SJSA1 (cell line): ENCODE results near the gene GABPB1. TPM values are rescaled to one million over a fixed set of nuclear protein-coding genes. Genes with fewer than 3 reads are reported as not detected.
"Not testable (repeated sequence)": the region's sequence is repeated elsewhere in the genome, so short reads cannot be mapped to it uniquely, and the experiment has no call there.

ENCODE experiments used
- DNase-seq, 2 experiments: peaks; one replicate each; pipeline ENCODE4 v3.0.0-alpha.2; 2015 to 2020; ENCODE audit warnings: low spot score in 2 of 2, low read depth in 1 of 2
- H3K27ac ChIP-seq: fragments of 250-450 bp; sonication (Bioruptor Pico); 2 replicates; pipeline ENCODE4 v1.5.1; 2020; ENCODE audit warnings: mild to moderate bottlenecking, moderate library complexity
- H3K27me3 ChIP-seq: fragments of 250-450 bp; sonication (Bioruptor Pico); replicated peaks from 2 replicates; pipeline ENCODE4 v1.5.1; 2020; ENCODE audit warnings: mild to moderate bottlenecking, moderate library complexity
- H3K36me3 ChIP-seq: fragments of 250-450 bp; sonication (Bioruptor Pico); 2 replicates; pipeline ENCODE4 v1.5.1; 2020; ENCODE audit warnings: mild to moderate bottlenecking
- H3K4me1 ChIP-seq: fragments of 250-450 bp; sonication (Bioruptor Pico); replicated peaks from 2 replicates; pipeline ENCODE4 v1.6.1; 2021; ENCODE audit warnings: mild to moderate bottlenecking
- H3K4me3 ChIP-seq: fragments of 250-450 bp; sonication (Bioruptor Pico); 2 replicates; pipeline ENCODE4 v1.5.1; 2020; ENCODE audit warnings: mild to moderate bottlenecking
- H3K9me3 ChIP-seq: fragments of 250-450 bp; sonication (Bioruptor Pico); replicated peaks from 2 replicates; pipeline ENCODE4 v1.5.1; 2020; ENCODE audit warnings: mild to moderate bottlenecking
- total RNA-seq: library from RNA; depleted of rRNA; stranded (reverse); fragments of >200 nt; shearing (Covaris generic); gene quantifications from 2 replicates; pipeline ENCODE4 v1.2.3, GENCODE V29; 2014; rRNA removed

The GABPB1 gene
- total RNA-seq = 67.9 and 76.2 TPM in 2 replicates

DNA sequence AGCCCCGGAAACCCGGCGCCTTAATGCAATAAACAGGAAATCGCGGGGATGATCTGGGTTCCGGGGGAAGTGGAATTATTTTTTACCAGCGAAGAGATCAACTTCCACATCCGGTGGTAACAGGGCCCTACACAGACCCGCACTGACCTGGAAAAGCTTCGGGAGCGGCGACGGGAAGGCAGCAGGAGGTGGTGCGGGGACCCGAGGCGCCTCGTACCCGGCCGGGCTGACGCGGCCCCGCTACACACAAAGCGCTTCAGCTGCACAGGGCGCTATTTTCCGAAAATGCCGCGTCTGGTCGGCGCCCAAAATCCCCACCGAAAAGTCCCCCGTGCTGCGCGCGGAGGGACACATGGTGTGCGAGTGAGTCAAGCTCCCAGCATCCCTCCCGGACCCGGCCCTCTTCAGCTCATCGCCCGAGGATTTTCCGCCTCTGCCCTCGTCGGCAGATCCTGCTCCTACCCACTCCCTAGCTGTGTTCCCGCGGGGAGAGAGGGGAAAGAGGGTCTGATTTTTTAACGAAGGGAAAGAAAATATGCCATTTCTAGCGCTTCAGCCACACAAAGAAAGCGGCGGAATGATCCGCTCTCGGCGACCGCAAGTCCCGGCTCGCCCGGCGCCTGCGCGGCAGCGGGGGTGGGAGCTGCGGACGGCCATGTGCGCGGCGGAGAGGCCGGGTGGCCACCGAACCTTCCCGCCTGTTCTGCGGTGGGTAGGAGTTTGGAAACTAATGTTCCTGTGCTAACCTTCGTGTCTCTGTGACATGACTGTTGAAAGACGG is at the start of gene GABPB1:
Gene GABPB1 (minus strand): TSS at position 361 of the 781 bp plus-strand sequence. CDS start 45,400 bp downstream, outside the sequence.
- H3K36me3 ChIP-seq = peaks cover 53% of the 10 kb centered on the region

DNA sequence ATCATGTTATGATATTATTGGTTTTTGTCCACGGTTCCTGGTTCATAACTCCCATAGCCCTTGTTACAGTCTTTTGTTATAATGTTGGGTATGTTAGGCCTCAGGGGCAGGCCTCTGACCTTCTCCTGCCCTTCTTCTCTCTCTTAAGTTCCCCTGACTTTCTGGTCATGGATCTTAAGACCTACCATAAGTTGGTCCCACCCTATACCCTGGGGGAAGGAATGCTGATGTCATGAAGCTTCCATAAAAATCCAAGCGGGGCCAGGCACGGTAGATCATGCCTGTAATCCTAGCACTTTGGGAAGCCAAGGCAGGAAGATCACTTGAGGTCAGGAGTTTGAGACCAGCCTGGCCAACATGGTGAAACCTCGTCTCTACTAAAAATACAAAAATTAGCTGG is 36.6 kb upstream of the GABPB1 start:
- H3K36me3 ChIP-seq, H3K4me1 ChIP-seq, H3K4me3 ChIP-seq, DNase-seq, H3K27me3 ChIP-seq, H3K9me3 ChIP-seq, H3K27ac ChIP-seq: not testable (repeated sequence)

More for the DNA sequence above, at the start of gene GABPB1:
- H3K9me3 ChIP-seq = no peaks in the 10 kb centered on the region; the same call in 1 of the 2 replicates
- H3K4me3 ChIP-seq = peak within 1 kb of the TSS; percentile 96
- H3K4me1 ChIP-seq = peaks cover 21% of the 10 kb centered on the region
- H3K27ac ChIP-seq = peak within 1 kb of the TSS; percentile 97
- H3K27me3 ChIP-seq = no peaks in the 10 kb centered on the region
- DNase-seq = peak; percentile 89 to 99

DNA sequence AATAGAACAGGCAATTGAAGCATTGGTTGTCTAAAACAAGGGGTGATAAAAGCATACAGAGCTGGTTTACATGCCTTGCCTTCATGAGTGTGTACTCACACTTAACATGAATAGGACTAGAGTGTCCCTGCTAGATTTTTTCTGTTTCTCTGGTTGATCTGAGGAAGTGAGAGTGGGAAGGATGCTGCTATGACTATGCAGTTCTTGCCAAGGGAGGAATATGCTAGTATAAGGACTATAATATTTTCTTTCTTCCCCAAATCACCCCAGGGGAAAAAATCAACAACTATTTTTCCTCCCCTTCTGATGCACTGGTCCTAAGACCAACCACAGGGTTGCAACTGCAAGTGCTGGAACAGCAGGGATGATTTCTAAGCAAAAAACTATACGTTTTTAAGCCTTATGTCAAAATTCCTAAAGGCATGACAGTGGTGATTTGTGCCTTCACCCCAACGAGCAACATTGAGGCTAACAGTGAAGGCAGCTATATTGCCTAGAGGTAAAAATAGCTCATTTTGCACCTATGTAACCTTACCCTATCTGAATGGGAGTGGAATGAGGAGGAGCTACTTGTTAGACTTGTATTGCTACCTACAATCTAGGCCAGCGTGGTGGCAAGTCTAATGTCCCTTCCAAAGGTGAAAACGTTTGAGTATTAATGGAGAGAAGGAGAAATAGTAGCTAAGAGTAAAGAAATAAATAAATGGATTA is 35.7 kb upstream of the GABPB1 start:
- no peaks in the 10 kb centered on the region for H3K4me1 ChIP-seq
- no peaks in the 10 kb centered on the region for H3K9me3 ChIP-seq
- H3K27ac ChIP-seq = no peak overlapping the region
- H3K4me3 ChIP-seq = no peak overlapping the region
- H3K36me3 ChIP-seq = no peaks in the 10 kb centered on the region
- H3K27me3 ChIP-seq = no peaks in the 10 kb centered on the region
- DNase-seq = no peak

DNA sequence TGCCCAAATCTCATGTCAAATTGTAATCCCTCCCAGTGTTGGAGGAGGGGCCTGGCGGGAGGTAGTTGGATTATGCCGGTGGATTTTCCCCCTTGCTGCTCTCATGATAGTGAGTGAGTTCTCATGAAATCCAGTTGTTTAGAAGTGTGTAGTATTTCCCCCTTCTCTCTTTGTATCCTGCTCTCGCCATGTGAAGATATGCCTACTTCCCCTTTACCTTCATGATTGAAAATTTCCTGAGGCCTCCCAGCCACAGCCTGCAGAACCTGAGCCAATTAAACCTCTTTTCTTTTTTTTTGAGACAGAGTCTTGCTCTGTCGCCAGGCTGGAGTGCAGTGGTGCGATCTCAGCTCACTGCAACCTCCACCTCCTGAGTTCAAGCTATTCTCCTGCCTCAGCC is 27.4 kb upstream of the GABPB1 start:
- DNase-seq, H3K9me3 ChIP-seq, H3K27ac ChIP-seq, H3K4me1 ChIP-seq, H3K4me3 ChIP-seq, H3K27me3 ChIP-seq, H3K36me3 ChIP-seq: not testable (repeated sequence)

DNA sequence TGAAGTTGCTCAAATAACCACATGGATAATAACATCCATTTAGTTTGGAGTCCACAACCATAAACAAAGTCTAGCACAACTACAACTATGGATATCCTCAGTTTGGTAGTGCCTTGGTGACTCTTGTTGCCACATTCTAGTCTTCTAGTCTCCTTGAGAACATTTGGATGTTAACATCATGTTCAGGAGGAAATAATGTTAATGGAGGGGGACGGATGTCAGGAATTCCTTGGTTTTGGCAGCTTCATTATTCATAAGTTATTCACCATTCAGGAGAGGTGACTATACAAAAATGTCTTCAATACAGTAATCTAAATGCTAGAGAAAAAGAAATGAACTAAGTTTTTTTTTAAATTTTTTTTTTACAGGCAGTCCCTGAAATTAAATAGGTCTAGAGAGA is 26.4 kb upstream of the GABPB1 start:
- Histone ChIP-seq H3K4me3 (no peak overlapping the region), H3K4me1 (no peaks in the 10 kb centered on the region), H3K27me3 (no peaks in the 10 kb centered on the region), H3K9me3 (no peaks in the 10 kb centered on the region), H3K27ac (no peak overlapping the region), H3K36me3 (no peaks in the 10 kb centered on the region)
- no peak for DNase-seq

DNA sequence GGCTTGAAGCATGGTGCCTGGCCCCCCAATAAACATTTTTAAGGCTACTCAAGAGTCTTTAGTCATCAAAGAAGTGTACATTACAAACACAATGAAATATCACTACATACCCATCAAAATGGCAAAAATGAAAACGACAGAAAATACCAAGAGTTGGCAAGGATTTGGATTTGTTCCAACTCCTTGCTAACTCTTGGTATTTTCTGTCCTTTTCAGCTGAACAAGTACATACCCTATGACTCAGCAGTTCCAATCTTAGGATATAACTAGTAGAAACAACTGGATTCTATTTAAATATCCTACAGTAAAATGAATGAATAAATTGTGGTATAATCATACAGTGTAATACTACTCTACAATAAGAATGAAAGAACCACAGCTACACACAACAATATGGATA is 25.1 kb upstream of the GABPB1 start:
- Histone ChIP-seq H3K9me3 (no peaks in the 10 kb centered on the region), H3K4me1 (no peaks in the 10 kb centered on the region), H3K27ac (no peak overlapping the region), H3K36me3 (no peaks in the 10 kb centered on the region), H3K4me3 (no peak overlapping the region), H3K27me3 (no peaks in the 10 kb centered on the region)
- no peak for DNase-seq

DNA sequence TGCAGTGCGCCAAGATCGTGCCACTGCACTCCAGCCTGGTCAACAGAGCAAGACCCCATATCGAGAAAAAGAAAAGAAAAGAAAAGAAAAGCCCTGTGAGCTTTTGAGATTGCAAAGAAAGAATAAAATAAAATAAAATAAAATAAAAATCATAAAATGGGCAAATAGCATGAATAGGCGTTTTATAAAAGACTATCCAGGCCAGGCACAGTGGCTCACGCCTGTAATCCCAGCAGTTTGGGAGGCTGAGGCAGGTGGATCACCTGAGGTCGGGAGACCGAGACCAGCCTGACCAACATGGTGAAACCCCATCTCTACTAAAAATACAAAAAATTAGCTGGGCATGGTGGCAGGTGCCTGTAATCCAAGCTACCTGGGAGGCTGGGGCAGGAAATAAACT is 24.4 kb upstream of the GABPB1 start:
- not testable (repeated sequence) for H3K4me3 ChIP-seq, H3K9me3 ChIP-seq, H3K36me3 ChIP-seq, H3K27ac ChIP-seq, H3K4me1 ChIP-seq, H3K27me3 ChIP-seq, DNase-seq

DNA sequence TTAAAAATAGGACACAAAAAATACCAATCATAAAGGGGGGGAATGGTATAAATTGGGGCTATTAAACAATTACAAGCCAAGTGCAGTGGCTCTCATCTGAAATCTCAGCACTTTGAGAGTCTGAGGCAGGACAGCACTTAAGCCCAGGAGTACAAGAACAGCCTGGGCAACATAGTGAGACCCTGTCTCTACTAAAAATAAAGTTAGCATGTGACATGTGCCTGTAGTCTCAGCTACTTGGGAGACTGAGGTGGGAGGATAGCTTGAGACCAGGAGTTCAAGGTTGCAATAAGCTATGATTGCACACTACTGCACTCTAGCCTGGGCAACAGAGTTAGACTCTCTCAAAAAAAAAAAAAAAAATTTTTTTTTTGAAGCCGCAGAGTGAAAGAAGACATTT is 23.8 kb upstream of the GABPB1 start:
- Histone ChIP-seq H3K9me3 (no peaks in the 10 kb centered on the region), H3K36me3 (no peaks in the 10 kb centered on the region), H3K27me3 (no peaks in the 10 kb centered on the region), H3K27ac (no peak overlapping the region), H3K4me1 (no peaks in the 10 kb centered on the region), H3K4me3 (no peak overlapping the region)
- DNase-seq = no peak

DNA sequence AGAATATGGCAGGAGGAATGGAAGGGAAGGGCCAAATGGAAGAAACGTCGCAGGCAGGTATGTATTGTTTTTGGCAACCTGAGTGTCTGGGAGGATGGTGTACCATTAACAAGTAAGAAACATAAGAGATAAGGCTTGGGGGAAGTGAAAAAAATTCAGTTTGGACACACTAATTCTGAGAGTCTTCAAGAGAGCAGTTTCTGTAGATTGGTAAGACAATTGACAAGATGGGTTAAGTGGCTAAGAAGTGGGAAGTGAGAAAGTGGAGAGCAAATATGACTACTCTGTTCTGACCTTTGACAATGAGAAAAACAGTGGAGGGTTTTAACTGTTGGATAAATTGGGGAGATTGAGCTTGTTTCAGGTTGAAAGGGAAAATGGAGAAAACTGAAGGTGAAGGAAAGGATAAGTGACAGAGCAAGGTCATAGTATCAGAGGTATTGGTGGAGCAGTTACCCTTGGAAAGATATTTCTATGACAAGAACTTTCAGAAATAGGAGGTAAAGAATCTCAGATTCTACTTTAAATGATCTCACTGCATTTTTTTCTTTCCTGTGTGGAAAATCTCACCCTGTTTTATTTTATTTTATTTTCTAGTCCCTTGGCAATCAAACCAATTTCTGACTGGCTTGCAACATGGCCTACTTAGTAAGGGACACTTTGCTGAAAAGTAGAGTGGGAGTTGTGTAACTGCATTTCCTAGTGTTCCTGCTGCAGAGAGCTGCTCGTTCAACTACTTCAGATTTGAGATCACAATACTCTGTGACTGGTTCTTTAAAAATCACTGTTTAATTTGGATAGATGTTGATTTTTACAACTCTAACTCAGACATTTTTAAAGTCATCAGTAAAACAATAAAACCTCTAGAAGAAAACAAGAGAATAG is 23.1 kb upstream of the GABPB1 start:
- Histone ChIP-seq H3K4me3 (no peak overlapping the region), H3K27me3 (no peaks in the 10 kb centered on the region), H3K4me1 (no peaks in the 10 kb centered on the region), H3K27ac (no peak overlapping the region), H3K9me3 (no peaks in the 10 kb centered on the region), H3K36me3 (no peaks in the 10 kb centered on the region)
- no peak for DNase-seq

DNA sequence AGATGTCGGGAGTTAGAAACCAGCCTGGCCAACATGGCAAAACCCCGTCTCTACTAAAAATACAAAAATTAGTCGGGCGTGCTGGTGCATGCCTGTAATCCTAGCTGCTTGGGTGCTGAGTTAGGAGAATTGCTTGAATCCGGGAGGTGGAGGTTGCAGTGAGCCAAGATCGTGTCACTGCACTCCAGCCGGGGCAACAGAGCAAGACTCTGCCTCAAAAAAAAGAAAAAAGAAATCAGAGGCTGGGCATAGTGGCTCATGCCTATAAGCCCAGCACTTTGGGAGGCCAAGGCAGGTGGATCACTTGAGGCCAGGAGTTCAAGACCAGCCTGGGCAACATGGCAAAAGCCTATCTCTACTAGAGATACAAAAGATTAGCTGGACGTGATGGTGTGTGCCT is 14.6 kb upstream of the GABPB1 start:
- not testable (repeated sequence) for H3K4me1 ChIP-seq, H3K4me3 ChIP-seq, H3K9me3 ChIP-seq, H3K27ac ChIP-seq, H3K27me3 ChIP-seq, H3K36me3 ChIP-seq, DNase-seq

DNA sequence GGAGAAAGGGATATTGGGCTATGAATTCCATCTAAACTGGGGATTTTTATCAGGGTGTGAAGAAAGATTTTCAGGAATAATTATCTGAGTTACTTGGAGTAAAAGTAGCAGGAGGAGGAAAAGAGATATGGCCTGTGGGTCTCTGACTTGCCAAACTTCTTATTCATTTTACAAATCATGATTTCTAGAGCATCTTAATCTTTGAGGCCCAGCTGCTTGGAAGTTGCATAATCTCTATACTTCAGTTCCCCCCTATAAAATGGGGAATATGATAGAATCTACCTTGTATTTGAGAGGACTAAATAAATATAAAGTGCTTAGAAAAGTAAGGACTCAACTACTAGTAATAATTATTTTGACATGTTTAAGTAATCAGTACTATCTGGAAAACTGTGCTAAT is 11.0 kb upstream of the GABPB1 start:
- no peak for DNase-seq
- peaks cover 15% of the 10 kb centered on the region for H3K36me3 ChIP-seq

DNA sequence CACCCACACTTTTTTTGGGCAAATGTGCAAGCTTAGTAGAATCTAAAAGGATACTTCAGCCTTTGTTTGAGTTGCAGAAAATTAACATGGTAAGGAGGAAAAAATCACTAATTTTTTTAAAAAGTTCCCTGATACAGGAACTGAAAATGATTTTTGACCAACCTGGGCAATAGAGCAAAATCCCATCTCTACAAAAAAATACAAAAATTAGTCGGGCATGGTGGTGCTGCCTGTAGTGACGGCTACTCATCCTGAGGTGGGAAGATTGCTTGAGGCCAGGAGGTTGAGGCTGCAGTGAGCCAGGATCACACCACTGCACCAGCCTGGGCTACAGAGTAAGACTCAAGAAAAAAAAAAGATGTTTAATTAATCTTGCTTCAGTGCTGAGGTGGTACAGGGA is 10.6 kb upstream of the GABPB1 start:
- Histone ChIP-seq H3K27ac (no peak overlapping the region), H3K9me3 (no peaks in the 10 kb centered on the region), H3K4me1 (no peaks in the 10 kb centered on the region), H3K4me3 (no peak overlapping the region), H3K27me3 (no peaks in the 10 kb centered on the region), H3K36me3 (peaks cover 18% of the 10 kb centered on the region)
- DNase-seq = no peak

More for the DNA sequence above, 11.0 kb upstream of the GABPB1 start:
- no peak overlapping the region for H3K4me3 ChIP-seq
- H3K4me1 ChIP-seq = no peaks in the 10 kb centered on the region
- no peaks in the 10 kb centered on the region for H3K27me3 ChIP-seq
- no peak overlapping the region for H3K27ac ChIP-seq
- H3K9me3 ChIP-seq = no peaks in the 10 kb centered on the region

DNA sequence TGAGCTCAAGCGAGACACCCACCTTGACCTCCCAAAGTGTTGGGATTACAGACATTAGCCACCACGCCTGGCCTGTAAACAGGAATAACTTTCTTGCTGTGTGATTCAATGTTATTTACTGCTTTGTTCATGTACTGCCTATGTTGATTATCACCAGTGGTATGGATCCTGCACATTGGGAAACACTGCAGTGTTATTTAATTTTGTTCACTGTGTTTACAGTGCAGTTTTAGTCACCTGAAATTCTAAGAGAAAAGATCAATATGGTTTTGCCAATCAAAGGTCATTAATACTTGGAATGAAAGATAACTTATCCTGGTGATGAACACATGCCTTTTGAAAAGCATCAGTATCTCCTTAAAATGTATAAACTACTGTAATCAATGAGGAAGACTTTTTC is 8.6 kb upstream of the GABPB1 start:
- Histone ChIP-seq H3K9me3 (no peaks in the 10 kb centered on the region), H3K4me1 (no peaks in the 10 kb centered on the region), H3K27ac (no peak overlapping the region), H3K36me3 (peaks cover 34% of the 10 kb centered on the region), H3K27me3 (no peaks in the 10 kb centered on the region), H3K4me3 (no peak overlapping the region)
- no peak for DNase-seq

DNA sequence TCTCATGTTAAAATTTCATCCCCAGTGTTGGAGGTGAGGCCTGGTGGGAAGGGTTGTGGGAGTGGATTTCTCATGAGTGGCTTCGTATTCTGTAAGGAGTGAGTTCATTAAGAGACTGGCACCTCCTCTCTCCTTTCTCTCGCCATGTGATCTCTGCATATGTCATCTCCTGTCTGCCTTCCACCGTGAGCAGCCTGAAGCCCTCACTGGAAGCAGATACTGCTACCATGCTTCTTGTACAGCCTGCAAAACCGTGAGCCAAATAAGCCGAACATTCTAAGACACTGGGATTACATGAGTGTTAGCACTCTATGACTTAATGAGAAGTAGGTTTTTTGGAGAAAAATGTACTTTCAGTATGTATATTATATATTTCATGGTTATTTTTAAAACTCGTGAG is 6.8 kb upstream of the GABPB1 start:
- H3K36me3 ChIP-seq = peaks cover 41% of the 10 kb centered on the region
- no peak for DNase-seq
- no peak overlapping the region for H3K27ac ChIP-seq
- H3K4me3 ChIP-seq = no peak overlapping the region
- peaks cover 4% of the 10 kb centered on the region for H3K4me1 ChIP-seq
- H3K27me3 ChIP-seq = no peaks in the 10 kb centered on the region
- H3K9me3 ChIP-seq = no peaks in the 10 kb centered on the region
